Activated CD4-positive, alpha-beta memory T cell treated with anti-CD3 and anti-CD28 coated beads for 36 hours (primary cell): ENCODE measurements around the gene VDAC1. TPM values are rescaled to one million over a fixed set of nuclear protein-coding genes. Genes with fewer than 3 reads are reported as not detected.
"Not testable (repeated sequence)": the region's sequence is repeated elsewhere in the genome, so short reads cannot be mapped to it uniquely, and the experiment has no call there.

Source experiments
- CTCF ChIA-PET: fragments of 350-600 bp; sonication (Branson Sonifier 250); formaldehyde crosslinking; loops from one replicate; lab custom pipeline; 2021; ENCODE audit warnings: antibody characterized with exemption, inconsistent platforms; lab: Charles Lee
- POLR2A ChIA-PET: fragments of 350-600 bp; sonication (Branson Sonifier 250); formaldehyde crosslinking; loops from one replicate; lab custom pipeline; 2021; ENCODE audit warnings: antibody characterized with exemption; lab: Charles Lee
- DNase-seq: peaks from one replicate; pipeline ENCODE4 v3.0.0-alpha.2; 2020
- H3K27ac Mint-ChIP-seq: one replicate; pipeline ENCODE4 v1.8.0; 2021; ENCODE audit warnings: mixed read lengths
- H3K27me3 Mint-ChIP-seq: one replicate; pipeline ENCODE4 v1.8.0; 2021; ENCODE audit warnings: mixed read lengths
- H3K36me3 Mint-ChIP-seq: one replicate; pipeline ENCODE4 v1.8.0; 2021; ENCODE audit warnings: mixed read lengths
- H3K4me1 Mint-ChIP-seq: one replicate; pipeline ENCODE4 v1.8.0; 2021; ENCODE audit warnings: low read depth, mixed read lengths
- H3K4me3 Mint-ChIP-seq: one replicate; pipeline ENCODE4 v1.8.0; 2021; ENCODE audit warnings: mild to moderate bottlenecking, mixed read lengths
- H3K9me3 Mint-ChIP-seq: one replicate; pipeline ENCODE4 v1.8.0; 2021; ENCODE audit warnings: mixed read lengths
- intact Hi-C: fragments of 100-400 bp; cut with micrococcal nuclease; formaldehyde crosslinking; loops from one replicate; pipeline ENCODE4 v1.15.1; 2023
- total RNA-seq, 2 experiments: library from RNA; stranded (reverse); gene quantifications; one replicate each; pipeline ENCODE4 v1.2.3, GENCODE V29; 2021

VDAC1 gene
- total RNA-seq, 2 experiments from 2014 or later, result 407 to 416 TPM

DNA sequence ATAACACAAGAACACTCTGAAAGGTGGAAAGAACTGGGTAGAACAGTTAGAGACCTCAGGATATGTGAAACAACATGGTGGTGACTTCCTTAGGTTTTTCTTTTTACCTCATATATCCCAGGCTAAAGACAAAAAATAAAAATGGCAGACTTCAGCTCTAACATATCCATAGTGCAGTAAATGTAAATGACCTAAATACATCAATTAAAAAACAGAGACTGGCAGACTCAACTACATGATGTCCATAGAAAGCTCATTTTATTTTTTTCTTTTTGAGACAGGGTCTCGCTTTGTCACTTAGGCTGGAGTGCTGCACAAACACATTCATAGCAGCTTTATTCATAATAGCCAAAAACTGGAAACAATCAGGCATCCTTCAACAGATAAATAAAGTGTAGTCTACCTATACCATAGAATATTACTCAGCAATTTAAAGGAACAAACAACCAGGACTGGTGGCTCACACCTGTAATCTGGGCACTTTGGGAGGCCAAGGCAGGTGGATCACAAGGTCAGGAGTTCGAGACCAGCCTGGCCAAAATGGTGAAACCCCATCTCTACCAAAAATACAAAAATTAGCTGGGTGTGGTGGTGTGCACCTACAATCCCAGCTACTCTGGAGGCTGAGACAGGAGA, 41.2 kb downstream of the VDAC1 start:
- H3K9me3 Mint-ChIP-seq, result no peaks in the 10 kb centered on the region
- intact Hi-C loops, result no loop called here
- H3K27me3 Mint-ChIP-seq, result no peaks in the 10 kb centered on the region
- POLR2A ChIA-PET, result interaction anchor here (1.3 kb wide), 2 partner anchors 34 to 40 kb away, joined by 3 read pairs; no protein-coding TSS in a partner anchor
- peaks cover 22% of the 10 kb centered on the region for H3K36me3 Mint-ChIP-seq
- CTCF ChIA-PET, result interaction anchor here (0.7 to 2.3 kb wide), 5 partner anchors 17 to 183 kb away, joined by 3 to 8 read pairs (median 4); no protein-coding TSS in a partner anchor
- H3K4me3 Mint-ChIP-seq, result no peak overlapping the region
- peaks cover 66% of the 10 kb centered on the region for H3K4me1 Mint-ChIP-seq
- no peak for DNase-seq
- peak overlapping the region; percentile 79 for H3K27ac Mint-ChIP-seq

- POLR2A ChIA-PET, result interaction anchor here (1.3 kb wide), 2 partner anchors 33 to 41 kb away, joined by 3 read pairs; no protein-coding TSS in a partner anchor
- Mint-ChIP-seq H3K36me3 (peaks cover 23% of the 10 kb centered on the region), H3K4me1 (peaks cover 65% of the 10 kb centered on the region), H3K27ac (peak overlapping the region; percentile 79), H3K9me3 (no peaks in the 10 kb centered on the region), H3K4me3 (no peak overlapping the region), H3K27me3 (no peaks in the 10 kb centered on the region)
- DNase-seq, result no peak
- intact Hi-C loops, result no loop called here
- CTCF ChIA-PET, result interaction anchor here (0.7 to 2.3 kb wide), 9 partner anchors 17 to 539 kb away, joined by 3 to 8 read pairs (median 4); no protein-coding TSS in a partner anchor
Observed at GRCh38 chr5:133962801-133963476, 41.8 kb downstream of the VDAC1 start.

- Mint-ChIP-seq H3K36me3 (peaks cover 29% of the 10 kb centered on the region), H3K9me3 (no peaks in the 10 kb centered on the region), H3K27ac (peak overlapping the region; percentile 79), H3K27me3 (no peaks in the 10 kb centered on the region), H3K4me3 (no peak overlapping the region), H3K4me1 (peaks cover 64% of the 10 kb centered on the region)
- intact Hi-C loops, result no loop called here
- POLR2A ChIA-PET, result no interaction called here
- no peak for DNase-seq
- CTCF ChIA-PET, result interaction anchor here (1.1 to 2.3 kb wide), 6 partner anchors 18 to 539 kb away, joined by 3 to 8 read pairs (median 4); no protein-coding TSS in a partner anchor
Observed at GRCh38 chr5:133962131-133962530, 42.6 kb downstream of the VDAC1 start.

- peaks cover 28% of the 10 kb centered on the region for H3K36me3 Mint-ChIP-seq
- H3K4me1 Mint-ChIP-seq, result peaks cover 51% of the 10 kb centered on the region
- H3K9me3 Mint-ChIP-seq, result no peaks in the 10 kb centered on the region
- DNase-seq, result peak; percentile 24
- H3K27ac Mint-ChIP-seq, result peak overlapping the region; percentile 76
- POLR2A ChIA-PET, result no interaction called here
- CTCF ChIA-PET, result interaction anchor here (1.0 kb wide), 1 partner anchor 15 kb away, joined by 4 read pairs; no protein-coding TSS in a partner anchor
- peak overlapping the region; percentile 33 for H3K4me3 Mint-ChIP-seq
- H3K27me3 Mint-ChIP-seq, result no peaks in the 10 kb centered on the region
- intact Hi-C loops, result no loop called here
Observed at GRCh38 chr5:133959643-133960042, 45.1 kb downstream of the VDAC1 start.

DNA sequence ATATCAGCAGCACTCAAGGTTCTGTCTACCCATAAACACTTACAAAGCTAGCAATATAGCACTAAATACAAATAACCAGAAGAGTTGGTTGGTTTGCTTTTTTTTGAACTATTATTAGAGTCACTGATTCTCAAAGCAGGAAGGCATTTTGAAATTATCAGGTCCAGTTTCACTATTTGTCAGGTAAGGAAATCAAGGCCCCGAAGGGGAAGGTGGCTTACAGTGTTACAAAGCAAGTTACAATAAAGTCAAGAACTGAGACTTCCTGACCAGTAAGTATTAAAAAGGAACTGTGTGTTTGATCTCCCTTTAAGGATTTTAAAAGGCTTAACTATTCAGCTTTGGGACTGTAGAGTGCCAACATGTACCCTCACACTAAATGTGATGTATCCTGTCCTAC, 47.2 kb downstream of the VDAC1 start:
- no peaks in the 10 kb centered on the region for H3K9me3 Mint-ChIP-seq
- H3K4me1 Mint-ChIP-seq, result peaks cover 37% of the 10 kb centered on the region
- ChIA-PET POLR2A (no interaction called here), CTCF (no interaction called here)
- peaks cover 24% of the 10 kb centered on the region for H3K36me3 Mint-ChIP-seq
- H3K4me3 Mint-ChIP-seq, result peak overlapping the region; percentile 24
- H3K27ac Mint-ChIP-seq, result peak overlapping the region; percentile 77
- H3K27me3 Mint-ChIP-seq, result no peaks in the 10 kb centered on the region
- intact Hi-C loops, result no loop called here
- no peak for DNase-seq

- H3K4me1 Mint-ChIP-seq, result peaks cover 32% of the 10 kb centered on the region
- no peak overlapping the region for H3K4me3 Mint-ChIP-seq
- no peaks in the 10 kb centered on the region for H3K27me3 Mint-ChIP-seq
- DNase-seq, result no peak
- peaks cover 24% of the 10 kb centered on the region for H3K36me3 Mint-ChIP-seq
- POLR2A ChIA-PET, result no interaction called here
- CTCF ChIA-PET, result no interaction called here
- H3K9me3 Mint-ChIP-seq, result no peaks in the 10 kb centered on the region
- peak overlapping the region; percentile 77 for H3K27ac Mint-ChIP-seq
- intact Hi-C loops, result no loop called here
Observed at GRCh38 chr5:133957080-133957479, 47.7 kb downstream of the VDAC1 start.

- POLR2A ChIA-PET, intact Hi-C loops, H3K9me3 Mint-ChIP-seq, DNase-seq, H3K27ac Mint-ChIP-seq, CTCF ChIA-PET, H3K27me3 Mint-ChIP-seq, H3K4me3 Mint-ChIP-seq: not testable (repeated sequence)
- Mint-ChIP-seq H3K4me1 (peaks cover 32% of the 10 kb centered on the region), H3K36me3 (peaks cover 24% of the 10 kb centered on the region)
Observed at GRCh38 chr5:133956196-133956595, 48.6 kb downstream of the VDAC1 start.

GRCh38 chr5:133953568-133954145, 51.1 kb downstream of the VDAC1 start:
- intact Hi-C loops, result no loop called here
- H3K4me3 Mint-ChIP-seq, result no peak overlapping the region
- H3K36me3 Mint-ChIP-seq, result peaks cover 13% of the 10 kb centered on the region
- H3K9me3 Mint-ChIP-seq, result no peaks in the 10 kb centered on the region
- H3K27ac Mint-ChIP-seq, result no peak overlapping the region
- peaks cover 15% of the 10 kb centered on the region for H3K4me1 Mint-ChIP-seq
- no peaks in the 10 kb centered on the region for H3K27me3 Mint-ChIP-seq
- ChIA-PET POLR2A (no interaction called here), CTCF (interaction anchor here (0.8 kb wide), 1 partner anchor 16 kb away, joined by 3 read pairs; no protein-coding TSS in a partner anchor)
- no peak for DNase-seq

DNA sequence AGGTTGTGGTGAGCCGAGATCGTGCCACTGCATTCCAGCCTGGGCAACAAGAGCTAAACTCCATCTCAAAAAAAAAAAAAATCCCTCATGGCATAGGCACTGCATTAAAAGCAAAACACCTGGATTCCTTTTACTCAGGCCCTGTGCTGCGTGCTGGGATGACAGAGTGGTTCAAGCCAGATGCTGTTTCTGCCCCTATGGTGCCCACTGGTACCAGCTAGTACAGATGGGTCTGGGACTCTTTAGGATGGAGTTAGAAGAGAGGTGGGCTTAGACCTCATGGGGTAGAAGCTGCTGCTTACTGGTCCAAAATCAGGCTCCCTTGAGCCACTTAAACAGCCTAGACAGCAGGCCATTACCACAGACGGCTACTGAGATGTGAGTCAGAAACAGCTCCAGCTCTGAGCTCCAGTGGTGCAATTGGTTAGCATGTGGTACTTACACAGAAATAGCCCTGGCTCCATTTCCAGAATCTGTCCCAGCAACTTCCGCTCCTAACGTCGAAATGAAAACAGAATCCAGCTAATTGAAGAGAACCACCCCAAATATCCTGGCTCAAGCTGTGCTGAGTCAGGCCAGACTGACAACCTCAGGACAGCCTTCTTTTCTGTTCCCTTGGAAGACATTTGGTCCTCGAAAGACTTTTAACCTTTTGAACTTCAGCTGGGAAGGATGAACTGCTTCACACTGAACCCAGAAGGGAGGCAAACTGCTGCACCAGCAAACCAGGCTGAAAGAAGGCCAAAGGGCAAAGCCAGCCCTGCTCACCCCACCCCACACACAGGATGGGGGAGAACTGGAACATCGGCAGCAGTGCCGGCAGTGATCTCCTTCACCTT, 51.8 kb downstream of the VDAC1 start:
- no peak overlapping the region for H3K27ac Mint-ChIP-seq
- peaks cover 11% of the 10 kb centered on the region for H3K4me1 Mint-ChIP-seq
- ChIA-PET CTCF (interaction anchor here (0.8 kb wide), 1 partner anchor 16 kb away, joined by 3 read pairs; no protein-coding TSS in a partner anchor), POLR2A (no interaction called here)
- H3K27me3 Mint-ChIP-seq, result no peaks in the 10 kb centered on the region
- no peak for DNase-seq
- H3K36me3 Mint-ChIP-seq, result peaks cover 12% of the 10 kb centered on the region
- intact Hi-C loops, result no loop called here
- H3K9me3 Mint-ChIP-seq, result no peaks in the 10 kb centered on the region
- H3K4me3 Mint-ChIP-seq, result no peak overlapping the region

DNA sequence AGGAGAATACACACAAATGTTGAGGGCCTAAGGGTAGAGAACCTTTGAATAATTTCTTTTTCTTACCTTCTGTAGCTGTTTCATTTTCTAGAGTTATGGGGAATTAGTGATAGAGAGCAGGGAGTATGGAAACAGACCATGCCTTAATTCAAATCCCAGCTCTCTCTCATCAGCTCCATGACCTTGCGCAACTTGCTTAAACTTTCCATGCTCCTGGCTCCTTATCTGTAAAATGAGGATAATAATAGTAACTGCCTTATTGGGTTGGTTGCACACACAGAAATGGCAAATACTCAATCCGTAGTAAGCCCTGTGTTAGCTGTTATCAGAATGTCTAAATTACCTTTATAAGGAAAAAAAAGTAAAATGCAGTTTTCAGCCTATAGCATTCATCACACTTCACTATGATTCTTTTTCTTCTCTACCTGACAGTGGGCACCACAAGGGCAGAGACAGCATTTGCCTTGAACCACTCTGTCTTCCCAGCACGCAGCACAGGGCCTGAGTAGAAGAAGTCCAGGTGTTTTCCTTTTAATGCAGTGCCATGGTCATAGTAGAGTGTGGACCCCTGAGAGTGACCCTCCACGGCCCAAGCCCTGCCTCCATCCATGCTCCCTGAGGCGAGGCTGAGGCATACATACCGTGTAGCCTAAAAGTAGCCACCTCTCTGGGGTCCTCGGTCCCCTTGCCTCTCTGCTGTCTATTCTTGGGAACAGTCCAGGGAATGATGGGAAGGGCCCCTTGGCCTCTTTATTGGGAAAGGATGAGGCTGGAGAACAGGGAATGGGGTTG, 53.8 kb downstream of the VDAC1 start:
- CTCF ChIA-PET, result interaction anchor here (1.0 to 1.3 kb wide), 2 partner anchors 11 to 81 kb away, joined by 3 read pairs; no protein-coding TSS in a partner anchor

GRCh38 chr5:133948721-133949120, 56.1 kb downstream of the VDAC1 start:
- intact Hi-C loops, result no loop called here
- no peak overlapping the region for H3K4me3 Mint-ChIP-seq
- no peak overlapping the region for H3K27ac Mint-ChIP-seq
- H3K4me1 Mint-ChIP-seq, result no peaks in the 10 kb centered on the region
- POLR2A ChIA-PET, result no interaction called here
- H3K27me3 Mint-ChIP-seq, result no peaks in the 10 kb centered on the region
- peaks cover 2% of the 10 kb centered on the region for H3K36me3 Mint-ChIP-seq
- H3K9me3 Mint-ChIP-seq, result no peaks in the 10 kb centered on the region
- CTCF ChIA-PET, result no interaction called here
- no peak for DNase-seq

More for the DNA sequence above, 53.8 kb downstream of the VDAC1 start:
- intact Hi-C loops, result no loop called here
- H3K4me1 Mint-ChIP-seq, result peaks cover 4% of the 10 kb centered on the region
- no peak overlapping the region for H3K27ac Mint-ChIP-seq
- no peaks in the 10 kb centered on the region for H3K9me3 Mint-ChIP-seq
- no peak for DNase-seq
- H3K27me3 Mint-ChIP-seq, result no peaks in the 10 kb centered on the region
- H3K4me3 Mint-ChIP-seq, result no peak overlapping the region
- POLR2A ChIA-PET, result no interaction called here
- H3K36me3 Mint-ChIP-seq, result peaks cover 6% of the 10 kb centered on the region
